NT2/D1 (cell line): ENCODE results near the gene PIM1.

Experiments used
- SUZ12 ChIP-seq: IDR thresholded peaks from 2 replicates; pipeline ENCODE4 v1.6.1; 2011; ENCODE audit not compliant: insufficient read length, insufficient read depth; ENCODE audit errors: extremely low read depth
- ZNF274 ChIP-seq: IDR thresholded peaks from 2 replicates; pipeline ENCODE4 v1.6.1; 2011; ENCODE audit warnings: mild to moderate bottlenecking, low read depth, low read length

DNA sequence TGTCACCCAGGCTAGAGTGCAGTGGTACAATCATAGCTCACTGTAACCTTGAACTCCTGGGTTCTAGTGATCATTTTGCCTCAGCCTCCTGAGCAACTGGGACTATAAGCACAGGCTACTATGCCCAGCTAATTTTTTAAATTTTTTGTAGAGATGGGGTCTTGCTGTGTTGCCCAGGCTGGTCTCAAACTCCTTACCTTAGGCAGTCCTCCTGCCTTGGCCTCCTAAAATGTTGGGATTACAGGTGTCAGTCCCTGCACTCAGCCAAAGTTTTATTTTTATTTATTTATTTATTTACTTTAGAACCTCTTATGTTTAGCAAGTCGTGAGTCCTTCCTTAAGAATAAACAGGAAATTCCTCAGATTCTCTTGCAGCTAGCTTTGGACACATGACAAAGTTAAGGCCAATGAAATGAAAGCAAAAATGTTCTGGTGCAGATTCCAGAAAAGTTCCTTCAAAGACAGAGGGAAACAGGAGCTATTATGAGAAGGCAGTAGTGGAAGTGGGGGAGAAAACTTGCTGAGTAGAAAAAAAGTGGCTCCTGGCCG, 19.1 kb downstream of the PIM1 start:
- TF ChIP-seq ZNF274 (no peak), SUZ12 (no peak)
